ENCODE results near the gene MYL2.

GRCh38 chr12:110960795-110961194, 40.4 kb upstream of the MYL2 start:
- TF ChIP-seq CTCF (IDR thresholded peaks at IDR 0.05) (no peak), HMGXB4 (CRISPR knock-in tag; IDR thresholded peaks at IDR 0.05) (no peak), FOXK1 (CRISPR knock-in tag; IDR thresholded peaks at IDR 0.05) (no peak), ZSCAN18 (CRISPR knock-in tag; IDR thresholded peaks at IDR 0.05) (no peak), FOXJ3 (CRISPR knock-in tag; IDR thresholded peaks at IDR 0.05; ENCODE audit: borderline replicate concordance) (no peak), ESRRA (CRISPR knock-in tag; IDR thresholded peaks at IDR 0.05; ENCODE audit: borderline replicate concordance) (no peak)
- TF ChIP-seq, protein P1, sequence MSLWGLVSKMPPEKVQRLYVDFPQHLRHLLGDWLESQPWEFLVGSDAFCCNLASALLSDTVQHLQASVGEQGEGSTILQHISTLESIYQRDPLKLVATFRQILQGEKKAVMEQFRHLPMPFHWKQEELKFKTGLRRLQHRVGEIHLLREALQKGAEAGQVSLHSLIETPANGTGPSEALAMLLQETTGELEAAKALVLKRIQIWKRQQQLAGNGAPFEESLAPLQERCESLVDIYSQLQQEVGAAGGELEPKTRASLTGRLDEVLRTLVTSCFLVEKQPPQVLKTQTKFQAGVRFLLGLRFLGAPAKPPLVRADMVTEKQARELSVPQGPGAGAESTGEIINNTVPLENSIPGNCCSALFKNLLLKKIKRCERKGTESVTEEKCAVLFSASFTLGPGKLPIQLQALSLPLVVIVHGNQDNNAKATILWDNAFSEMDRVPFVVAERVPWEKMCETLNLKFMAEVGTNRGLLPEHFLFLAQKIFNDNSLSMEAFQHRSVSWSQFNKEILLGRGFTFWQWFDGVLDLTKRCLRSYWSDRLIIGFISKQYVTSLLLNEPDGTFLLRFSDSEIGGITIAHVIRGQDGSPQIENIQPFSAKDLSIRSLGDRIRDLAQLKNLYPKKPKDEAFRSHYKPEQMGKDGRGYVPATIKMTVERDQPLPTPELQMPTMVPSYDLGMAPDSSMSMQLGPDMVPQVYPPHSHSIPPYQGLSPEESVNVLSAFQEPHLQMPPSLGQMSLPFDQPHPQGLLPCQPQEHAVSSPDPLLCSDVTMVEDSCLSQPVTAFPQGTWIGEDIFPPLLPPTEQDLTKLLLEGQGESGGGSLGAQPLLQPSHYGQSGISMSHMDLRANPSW (CRISPR knock-in tag; conservative IDR thresholded peaks at IDR 0.05; ENCODE audit: low read depth) = no peak
- TF ChIP-seq, protein P2, sequence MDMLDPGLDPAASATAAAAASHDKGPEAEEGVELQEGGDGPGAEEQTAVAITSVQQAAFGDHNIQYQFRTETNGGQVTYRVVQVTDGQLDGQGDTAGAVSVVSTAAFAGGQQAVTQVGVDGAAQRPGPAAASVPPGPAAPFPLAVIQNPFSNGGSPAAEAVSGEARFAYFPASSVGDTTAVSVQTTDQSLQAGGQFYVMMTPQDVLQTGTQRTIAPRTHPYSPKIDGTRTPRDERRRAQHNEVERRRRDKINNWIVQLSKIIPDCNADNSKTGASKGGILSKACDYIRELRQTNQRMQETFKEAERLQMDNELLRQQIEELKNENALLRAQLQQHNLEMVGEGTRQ (CRISPR knock-in tag; IDR thresholded peaks at IDR 0.05) = no peak

Measured in WTC11 (cell line).